Measurements from ENCODE around the gene SLC4A2. TPM values are rescaled to one million over a fixed set of nuclear protein-coding genes. Genes with fewer than 3 reads are reported as not detected.
"Not testable (repeated sequence)": the region's sequence is repeated elsewhere in the genome, so short reads cannot be mapped to it uniquely, and the experiment has no call there.

SLC4A2 gene
- total and polyA plus RNA-seq, 8 donors, result 81.7 to 205 (median 104) TPM

- TF ChIP-seq CTCF (IDR thresholded peaks at IDR 0.05), result no peak
- Histone ChIP-seq H3K27ac (no peak overlapping the region), H3K27me3 (peaks cover 0 to 24% of the 10 kb centered on the region in 2 donors), H3K36me3 (no peaks in the 10 kb centered on the region), H3K4me1 (peaks cover 8 to 11% of the 10 kb centered on the region in 2 donors), H3K4me3 (no peak overlapping the region), H3K9me3 (no peaks in the 10 kb centered on the region)
- DNase-seq (peak in 1 of 4 donors; percentile 26), ATAC-seq (no peak)
- intact Hi-C loops (cut with DNase I), result no loop called here
Measured at GRCh38 chr7:151025924-151026671, 33.3 kb upstream of the SLC4A2 start.

- peak overlapping the region; percentile 81 to 89 for H3K27ac ChIP-seq
- intact Hi-C loops (cut with DNase I), result not testable (repeated sequence)
Measured at GRCh38 chr7:151026771-151027727, 32.3 kb upstream of the SLC4A2 start.

GRCh38 chr7:151027728-151028130 is 31.7 kb upstream of the SLC4A2 start:
- Histone ChIP-seq H3K4me1 (peaks cover 8 to 11% of the 10 kb centered on the region in 2 donors), H3K4me3 (peak overlapping the region; percentile 65 to 75), H3K27ac (peak overlapping the region; percentile 81 to 89)
- H3K36me3 ChIP-seq; intact Hi-C loops (cut with DNase I); DNase-seq; H3K27me3 ChIP-seq; H3K9me3 ChIP-seq; ATAC-seq: not testable (repeated sequence)

More at GRCh38 chr7:151026771-151027727, 32.3 kb upstream of the SLC4A2 start:
- not testable (repeated sequence) for DNase-seq, H3K9me3 ChIP-seq, H3K36me3 ChIP-seq, ATAC-seq
- Histone ChIP-seq H3K27me3 (peaks cover 0 to 14% of the 10 kb centered on the region in 2 donors), H3K4me1 (peaks cover 8 to 11% of the 10 kb centered on the region in 2 donors), H3K4me3 (peak overlapping the region; percentile 65 to 75)

GRCh38 chr7:151028131-151028947 is 31.1 kb upstream of the SLC4A2 start, which contains the start of gene ABCB8:
TSS of gene ABCB8 (plus strand) at chr7:151028450. CDS start at chr7:151028516, 66 bp downstream.
- Histone ChIP-seq H3K27me3 (peaks cover 0 to 6% of the 10 kb centered on the region in 2 donors), H3K4me1 (peaks cover 8 to 11% of the 10 kb centered on the region in 2 donors), H3K27ac (peak within 1 kb of the TSS; percentile 81 to 89), H3K36me3 (peaks cover 0 to under 1% of the 10 kb centered on the region in 2 donors), H3K9me3 (no peaks in the 10 kb centered on the region), H3K4me3 (peak within 1 kb of the TSS; percentile 65 to 75)
- ATAC-seq (peak; percentile 95), DNase-seq (peak; percentile 97 to 100 (median 98))
- intact Hi-C loops (cut with DNase I), result no loop called here
- peak; percentile 24 to 36 for TF ChIP-seq CTCF (IDR thresholded peaks at IDR 0.05)

DNA sequence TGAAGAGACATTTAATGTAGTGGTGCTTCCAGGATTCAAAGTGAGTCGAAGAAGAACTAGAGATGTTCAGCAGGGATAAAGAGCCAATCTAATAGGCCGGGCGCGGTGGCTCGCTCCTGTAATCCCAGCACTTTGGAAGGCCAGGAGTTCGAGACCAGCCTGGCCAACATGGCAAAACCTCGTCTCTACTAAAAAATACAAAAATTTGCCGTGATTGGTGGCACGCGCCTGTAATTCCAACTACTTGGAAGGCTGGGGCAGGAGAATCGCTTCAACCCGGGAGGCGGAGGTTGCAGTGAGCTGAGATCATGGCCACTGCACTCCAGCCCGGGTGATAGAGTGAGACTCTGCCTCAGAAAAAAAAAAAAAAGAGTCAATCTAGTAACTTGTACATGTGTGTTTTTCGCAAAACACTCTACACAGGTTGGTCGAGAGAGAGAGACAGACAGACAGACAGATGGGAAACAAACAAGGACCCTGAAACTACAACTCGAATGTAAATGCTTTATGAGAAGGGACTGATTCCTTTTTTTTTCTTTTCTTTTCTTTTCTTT is 30.4 kb upstream of the SLC4A2 start:
- TF ChIP-seq CTCF (IDR thresholded peaks at IDR 0.05), result no peak
- DNase-seq, result no peak
- Histone ChIP-seq H3K27me3 (no peaks in the 10 kb centered on the region), H3K36me3 (peaks cover 0 to 7% of the 10 kb centered on the region in 2 donors), H3K4me3 (peak overlapping the region; percentile 65 to 75), H3K9me3 (no peaks in the 10 kb centered on the region), H3K4me1 (peaks cover 8 to 11% of the 10 kb centered on the region in 2 donors), H3K27ac (peak overlapping the region; percentile 81 to 89)
- intact Hi-C loops (cut with DNase I), result no loop called here
- no peak for ATAC-seq
